ENCODE measurements around the gene FAM171A2.
"Not testable (repeated sequence)": the region's sequence is repeated elsewhere in the genome, so short reads cannot be mapped to it uniquely, and the experiment has no call there.

Gene FAM171A2

DNA sequence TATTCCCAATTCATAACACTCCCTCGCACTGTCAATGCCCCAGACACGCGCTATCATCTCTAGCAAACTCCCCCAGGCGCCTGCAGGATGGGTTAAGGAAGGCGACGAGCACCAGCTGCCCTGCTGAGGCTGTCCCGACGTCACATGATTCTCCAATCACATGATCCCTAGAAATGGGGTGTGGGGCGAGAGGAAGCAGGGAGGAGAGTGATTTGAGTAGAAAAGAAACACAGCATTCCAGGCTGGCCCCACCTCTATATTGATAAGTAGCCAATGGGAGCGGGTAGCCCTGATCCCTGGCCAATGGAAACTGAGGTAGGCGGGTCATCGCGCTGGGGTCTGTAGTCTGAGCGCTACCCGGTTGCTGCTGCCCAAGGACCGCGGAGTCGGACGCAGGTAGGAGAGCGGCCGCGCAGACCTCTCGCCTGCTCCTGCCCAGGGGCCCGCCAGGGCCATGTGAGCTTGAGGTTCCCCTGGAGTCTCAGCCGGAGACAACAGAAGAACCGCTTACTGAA, 18.7 kb downstream of the FAM171A2 start, which contains the start of gene GRN:
TSS of gene GRN (plus strand) at position 364 of the 515 bp plus-strand sequence. CDS start 3,863 bp downstream, outside the sequence.
- peak; percentile 98 for FAIRE-seq

DNA sequence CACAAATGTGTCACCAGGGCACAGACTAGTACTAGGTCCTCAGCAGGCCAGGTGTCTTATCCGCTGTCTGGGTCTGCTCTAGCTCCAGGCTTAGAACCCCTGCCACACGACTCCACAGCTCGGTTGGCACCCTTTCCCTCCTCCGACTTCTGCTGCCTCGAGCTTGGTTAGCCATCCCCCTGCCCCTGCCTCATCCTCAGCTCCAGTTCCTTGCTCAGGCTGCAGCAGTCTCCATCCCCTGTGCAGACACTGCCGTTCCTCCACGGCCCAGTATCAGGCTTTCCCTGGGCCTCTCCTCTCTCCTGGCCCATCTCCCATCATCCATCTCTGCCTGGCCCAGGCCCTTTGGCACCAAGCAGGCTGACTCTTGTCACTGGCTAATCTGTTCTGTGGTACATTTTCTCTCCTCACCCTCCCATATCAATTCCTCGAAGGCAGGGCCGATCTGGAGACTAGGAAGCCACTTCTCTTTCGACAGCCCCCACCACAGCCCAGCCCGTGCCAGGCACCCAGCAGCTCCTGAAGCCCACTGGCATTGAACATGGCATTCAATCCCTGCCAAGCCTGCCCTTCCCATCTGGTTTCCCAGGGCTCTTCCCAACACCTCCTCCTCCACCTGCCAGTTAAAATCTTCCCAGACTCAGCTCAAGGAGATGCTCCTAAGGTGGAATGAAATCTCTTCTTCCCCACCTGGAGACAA, 20.0 kb downstream of the FAM171A2 start:
- no peak for FAIRE-seq

DNA sequence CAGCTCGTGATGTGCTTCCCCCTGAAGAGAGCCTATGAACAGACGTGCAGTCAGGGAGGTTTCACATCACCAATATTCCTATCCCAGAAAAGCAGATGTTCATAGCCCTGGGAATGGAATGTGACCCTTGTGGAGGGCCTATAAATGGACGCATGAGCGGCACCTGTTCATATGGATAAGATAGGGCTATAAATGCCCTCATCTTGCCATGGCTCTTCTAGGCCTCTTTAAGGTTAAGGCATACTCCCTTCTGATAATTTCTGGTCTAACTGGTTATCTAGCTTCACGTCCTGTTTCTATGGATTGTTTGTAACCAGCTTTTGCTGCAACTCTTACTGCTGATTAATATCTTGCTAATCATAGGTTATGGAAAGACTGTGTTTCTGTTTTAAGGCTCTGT, 23.1 kb downstream of the FAM171A2 start:
- not testable (repeated sequence) for FAIRE-seq

DNA sequence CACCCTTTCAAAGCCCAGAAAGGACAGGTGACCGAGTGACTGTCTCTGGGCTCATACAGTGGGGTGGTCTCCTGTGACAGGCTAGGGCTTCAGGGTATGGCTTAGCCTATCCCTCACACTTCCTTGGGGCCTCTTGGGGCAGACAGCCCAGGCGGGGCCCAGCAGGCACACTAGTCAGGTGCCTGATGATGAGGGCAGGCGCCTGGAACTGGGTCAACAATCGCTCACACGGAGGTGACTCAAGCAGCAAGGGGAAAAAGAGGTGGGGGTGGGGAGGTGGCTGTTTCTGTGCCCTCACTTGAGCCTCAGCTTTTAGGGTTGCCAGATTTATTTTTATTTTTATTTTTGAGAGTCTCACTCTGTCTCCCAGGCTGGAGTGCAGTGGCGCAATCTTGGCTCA, 25.0 kb downstream of the FAM171A2 start:
- FAIRE-seq = no peak

DNA sequence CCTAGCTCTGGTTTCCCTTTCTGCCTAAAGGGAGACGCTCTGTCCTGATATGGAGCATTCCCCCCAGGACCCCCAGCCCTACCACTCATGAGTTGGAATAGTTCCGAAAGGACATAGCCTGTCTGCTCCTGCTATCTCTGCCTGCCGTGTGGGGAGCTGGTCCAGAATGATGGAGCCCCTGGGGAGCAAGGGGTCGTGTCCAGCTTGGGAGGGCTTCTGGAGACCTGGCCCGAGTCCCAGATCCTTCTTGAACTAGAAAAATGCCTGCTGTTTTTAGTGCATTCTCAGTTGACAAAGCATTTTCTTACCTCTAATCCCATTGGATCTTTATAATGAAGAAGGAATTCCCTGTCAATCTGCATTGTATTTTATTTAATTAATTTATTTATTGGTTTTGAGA, 27.7 kb downstream of the FAM171A2 start:
- FAIRE-seq = no peak

DNA sequence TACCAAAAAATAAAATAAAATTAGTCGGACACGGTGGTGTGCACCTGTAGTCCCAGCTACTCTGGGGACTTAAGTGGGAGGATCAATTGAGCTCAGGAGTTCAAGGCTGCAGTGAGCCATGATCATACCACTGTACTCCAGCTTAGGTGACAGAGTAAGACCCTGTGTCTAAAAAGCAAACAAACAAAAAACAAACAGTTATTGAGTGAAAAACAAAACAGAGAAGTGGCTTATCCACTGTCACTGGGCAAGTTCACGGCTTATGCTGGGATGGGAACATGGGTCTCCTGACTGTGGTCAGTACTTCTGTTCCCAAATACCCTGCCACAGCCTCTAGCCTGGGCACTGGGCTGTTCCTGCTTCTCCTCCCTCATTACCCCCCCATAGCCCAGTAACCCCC, 28.1 kb downstream of the FAM171A2 start:
- FAIRE-seq = no peak

DNA sequence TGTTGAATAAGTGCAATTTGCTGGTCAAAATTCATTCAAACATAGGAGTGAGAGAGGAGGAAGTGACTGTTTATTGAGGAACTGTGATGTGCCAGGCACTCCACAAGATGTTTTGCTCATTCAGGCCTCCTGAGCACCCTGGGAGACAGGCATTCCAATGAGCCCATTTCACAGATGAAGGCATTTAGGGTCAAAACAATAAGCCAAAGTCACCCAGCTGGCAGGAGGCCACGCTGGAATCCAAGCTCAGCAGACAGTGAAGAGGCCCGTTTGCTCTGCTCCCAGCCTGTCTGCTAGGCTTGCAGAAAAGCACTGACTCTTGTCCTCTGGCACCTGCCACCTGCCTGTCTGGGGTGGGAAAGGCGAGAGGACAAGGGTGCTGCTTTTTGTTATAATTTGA, 28.9 kb downstream of the FAM171A2 start:
- no peak for FAIRE-seq

DNA sequence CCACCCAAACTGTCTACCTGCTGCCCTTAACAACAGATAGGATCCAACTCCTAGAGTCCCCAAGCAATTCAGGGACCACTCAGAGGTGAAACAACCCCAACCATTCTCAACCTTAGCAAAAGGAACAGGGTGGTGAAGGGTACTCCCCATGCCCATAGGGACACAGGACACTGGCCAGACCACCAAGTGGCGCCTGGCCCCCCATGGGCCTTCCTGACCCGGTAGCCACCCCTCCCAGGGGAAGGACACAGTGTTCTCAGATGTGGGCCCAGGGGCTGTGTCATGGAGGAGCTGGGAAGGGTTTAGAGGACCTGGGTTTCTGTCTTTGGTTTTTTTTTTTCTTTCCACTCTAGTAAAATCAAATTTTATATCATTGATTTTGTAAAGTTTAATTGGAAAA, 29.3 kb downstream of the FAM171A2 start:
- no peak for FAIRE-seq

DNA sequence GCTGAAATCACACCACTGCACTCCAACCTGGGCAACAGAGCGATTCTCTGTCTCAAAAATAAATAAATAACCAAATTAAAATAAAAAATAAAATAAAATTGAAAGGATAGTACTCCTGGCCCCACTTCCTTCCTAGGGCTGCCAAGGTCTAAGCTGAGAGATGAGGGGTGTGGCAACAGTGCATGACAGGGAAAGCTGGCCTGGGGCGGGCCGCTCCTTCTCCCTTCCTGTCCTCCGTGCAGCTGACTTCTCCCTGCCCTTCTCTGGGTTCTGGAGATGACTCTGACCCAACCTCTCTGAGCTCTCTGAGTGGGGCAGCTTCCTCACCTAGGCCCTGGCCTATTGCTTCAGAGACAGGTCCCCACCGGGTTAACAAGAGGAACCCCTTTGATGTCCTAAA, 30.3 kb downstream of the FAM171A2 start:
- no peak for FAIRE-seq

DNA sequence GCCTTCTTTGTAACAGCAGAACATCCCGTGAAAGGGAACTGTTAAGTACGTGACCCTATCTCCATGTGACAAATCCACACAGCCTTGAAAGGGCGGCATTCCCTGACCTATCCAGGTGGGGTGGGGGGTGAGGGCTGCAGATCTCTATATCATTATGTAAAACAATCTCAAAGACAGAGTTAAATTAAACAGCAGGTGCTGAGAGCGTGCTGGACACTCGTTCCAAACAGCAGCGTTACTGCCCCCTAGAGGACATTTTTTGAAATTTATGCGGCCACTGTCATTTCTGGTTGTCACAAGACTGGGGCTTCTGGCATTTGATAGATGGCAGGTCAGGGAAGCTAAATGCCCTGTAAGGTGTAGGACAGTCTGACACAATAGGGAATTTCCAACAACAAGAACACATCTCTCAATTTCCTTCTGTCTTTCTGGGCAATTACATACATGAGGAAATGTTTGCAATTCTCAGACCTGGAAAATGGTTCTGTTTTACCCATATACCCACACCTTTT, 32.3 kb downstream of the FAM171A2 start:
- peak; percentile 37 for FAIRE-seq

DNA sequence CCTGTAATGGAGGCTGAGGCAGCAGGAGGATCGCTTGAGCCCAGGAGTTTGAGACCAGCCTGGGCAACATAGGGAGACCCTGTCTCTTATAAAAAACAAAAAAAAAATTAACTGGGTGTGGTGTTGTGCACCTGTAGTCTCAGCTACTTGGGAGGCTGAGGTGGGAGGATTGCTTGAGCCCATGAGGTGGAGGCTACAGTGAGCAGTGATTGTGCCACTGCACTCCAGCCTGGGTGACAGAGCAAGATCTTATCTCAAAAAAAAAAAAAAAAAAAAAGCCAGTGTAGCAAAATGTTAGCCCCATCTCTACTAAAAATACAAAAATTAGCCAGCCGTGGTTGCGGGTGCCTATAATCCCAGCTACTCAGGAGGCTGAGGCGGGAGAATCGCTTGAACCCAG, 33.4 kb downstream of the FAM171A2 start:
- FAIRE-seq = not testable (repeated sequence)

DNA sequence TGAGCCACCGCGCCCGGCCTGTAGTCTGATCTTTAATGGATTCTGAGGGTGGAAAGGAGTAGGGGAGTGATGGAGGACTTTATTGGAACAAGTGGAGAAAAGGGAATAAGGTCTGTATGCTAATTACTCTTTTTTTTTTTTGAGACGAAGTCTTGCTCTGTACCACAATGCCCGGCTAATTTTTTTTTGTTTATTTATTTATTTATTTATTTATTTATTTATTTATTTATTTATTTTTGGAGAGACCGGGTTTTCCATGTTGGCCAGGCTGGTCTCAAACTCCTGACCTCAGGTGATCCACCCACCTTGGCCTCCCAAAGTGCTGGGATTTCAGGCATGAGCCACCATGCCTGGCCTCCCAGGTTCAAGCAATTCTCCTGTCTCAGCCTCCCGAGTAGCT, 34.1 kb downstream of the FAM171A2 start:
- not testable (repeated sequence) for FAIRE-seq

DNA sequence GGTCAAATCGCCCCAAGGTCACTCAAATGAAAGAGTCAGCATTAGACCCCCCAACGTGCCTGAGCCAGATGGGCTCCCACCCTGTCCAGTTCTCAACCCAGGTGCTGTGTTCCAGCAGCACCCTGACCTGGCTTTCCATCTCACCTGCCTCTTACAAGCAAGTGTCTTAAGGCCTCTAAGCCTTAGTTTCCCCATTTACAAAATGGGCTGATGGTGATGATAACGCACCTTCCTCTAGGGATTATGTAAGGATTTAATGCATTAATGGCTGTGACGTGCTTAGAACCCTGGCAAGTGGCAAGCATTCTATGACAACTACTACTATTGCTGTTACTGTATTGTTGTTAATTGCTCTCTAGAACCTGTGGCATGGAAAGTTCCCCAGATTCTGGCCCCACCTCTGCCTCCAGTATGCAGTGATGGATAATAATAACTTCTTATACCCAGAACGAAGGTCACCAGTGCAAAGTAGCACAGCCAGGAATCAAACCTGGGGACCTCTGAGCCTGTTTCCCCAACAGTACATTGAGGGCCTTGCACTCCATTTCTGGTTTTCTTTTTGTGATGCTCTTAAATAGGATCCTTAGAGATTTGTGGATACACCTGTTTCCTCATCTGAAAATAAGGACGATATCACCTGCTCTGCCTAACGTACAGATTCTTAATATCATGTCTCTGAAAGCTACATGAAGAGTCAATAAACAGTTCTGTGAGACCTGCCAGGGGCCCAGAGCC, 35.8 kb downstream of the FAM171A2 start:
- FAIRE-seq = no peak

DNA sequence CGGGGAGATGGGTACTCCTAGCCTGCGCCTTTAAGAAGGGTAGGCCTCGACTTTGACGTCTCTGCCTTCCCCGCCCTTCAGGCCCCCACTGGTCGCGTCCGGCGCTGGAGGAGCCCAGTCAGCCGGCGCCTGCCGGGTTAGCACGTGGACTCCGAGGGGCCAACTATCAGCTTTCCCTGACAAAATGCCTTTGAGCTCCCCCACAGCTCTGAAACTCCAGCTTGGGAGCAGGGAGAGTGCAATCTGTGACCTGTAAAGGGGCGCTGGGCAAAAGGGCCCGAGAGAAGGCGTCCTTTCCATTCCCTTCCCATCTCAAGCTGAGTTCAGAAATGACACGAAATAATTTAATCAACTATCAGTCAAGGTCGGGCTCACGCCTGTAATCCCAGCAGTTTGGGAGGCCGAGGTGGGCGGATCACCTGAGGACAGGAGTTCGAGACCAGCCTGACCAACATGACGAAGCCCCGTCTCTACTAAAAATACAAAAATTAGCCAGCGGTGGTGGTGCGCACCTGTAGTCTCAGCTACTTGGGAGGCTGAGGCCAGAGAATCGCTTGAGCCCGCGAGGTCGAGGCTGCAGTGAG, 36.7 kb downstream of the FAM171A2 start:
- peak; percentile 61 for FAIRE-seq

DNA sequence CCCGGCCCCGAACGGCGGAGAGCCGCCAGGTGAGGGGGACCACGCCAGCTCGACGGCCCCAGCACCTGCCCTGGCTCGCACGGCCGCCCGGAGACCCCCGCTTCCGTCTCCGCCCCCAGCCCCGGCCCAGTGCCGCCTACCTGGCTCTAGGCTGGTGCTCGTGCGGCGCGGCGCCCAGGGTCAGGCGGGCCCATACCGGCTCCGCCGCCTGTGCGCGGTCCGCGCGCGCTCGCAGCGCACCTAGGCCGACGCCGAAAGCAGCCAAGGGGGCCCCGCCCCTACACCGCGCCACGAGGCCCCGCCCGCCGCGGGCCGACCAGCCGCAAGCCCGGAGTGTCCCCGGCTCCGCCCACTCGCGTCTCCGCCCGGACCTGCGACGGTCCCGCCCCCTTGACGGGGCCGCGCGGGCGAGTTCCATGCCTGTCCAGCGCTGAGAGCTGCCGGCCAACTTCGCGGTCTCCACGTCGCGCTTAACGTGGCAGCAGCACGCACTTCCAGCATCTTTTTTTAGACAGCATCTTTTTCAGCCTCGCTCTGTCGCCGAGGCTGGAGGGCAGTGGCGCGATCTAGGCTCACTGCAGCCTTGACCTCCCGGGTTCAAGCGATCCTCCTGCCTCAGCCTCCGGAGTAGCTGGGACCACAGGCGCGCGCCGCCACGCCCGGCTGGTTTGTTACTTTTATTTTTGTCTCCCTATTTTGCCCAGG, 38.9 kb downstream of the FAM171A2 start, which contains the start of gene SLC25A39:
TSS of gene SLC25A39 (minus strand) at position 253 of the 705 bp plus-strand sequence. CDS start 1,261 bp downstream, outside the sequence.
- FAIRE-seq = no peak

DNA sequence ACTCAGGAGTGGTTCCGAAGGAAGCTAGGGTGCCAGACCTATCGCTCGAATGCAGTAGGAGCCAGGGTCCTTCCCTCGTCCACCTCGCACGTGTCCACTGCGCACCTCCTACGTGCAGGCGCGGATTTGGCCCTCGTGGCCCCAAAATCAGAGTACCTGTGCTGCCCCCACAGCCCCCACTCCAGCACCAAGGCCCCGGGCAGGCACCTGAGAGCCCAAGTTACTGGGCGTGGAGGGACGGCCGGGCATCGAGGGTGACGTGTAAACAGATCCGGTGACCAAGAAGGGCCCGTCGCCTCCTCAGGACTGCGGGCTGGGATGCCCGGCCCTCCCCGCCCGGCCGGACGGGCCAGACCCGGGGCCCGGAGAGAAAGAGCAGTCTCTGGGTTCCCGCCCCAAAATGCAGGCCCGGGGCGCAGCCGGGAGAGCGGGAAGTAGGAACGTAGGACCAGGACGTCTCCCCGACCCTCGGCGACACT, 39.5 kb downstream of the FAM171A2 start:
- FAIRE-seq = no peak

DNA sequence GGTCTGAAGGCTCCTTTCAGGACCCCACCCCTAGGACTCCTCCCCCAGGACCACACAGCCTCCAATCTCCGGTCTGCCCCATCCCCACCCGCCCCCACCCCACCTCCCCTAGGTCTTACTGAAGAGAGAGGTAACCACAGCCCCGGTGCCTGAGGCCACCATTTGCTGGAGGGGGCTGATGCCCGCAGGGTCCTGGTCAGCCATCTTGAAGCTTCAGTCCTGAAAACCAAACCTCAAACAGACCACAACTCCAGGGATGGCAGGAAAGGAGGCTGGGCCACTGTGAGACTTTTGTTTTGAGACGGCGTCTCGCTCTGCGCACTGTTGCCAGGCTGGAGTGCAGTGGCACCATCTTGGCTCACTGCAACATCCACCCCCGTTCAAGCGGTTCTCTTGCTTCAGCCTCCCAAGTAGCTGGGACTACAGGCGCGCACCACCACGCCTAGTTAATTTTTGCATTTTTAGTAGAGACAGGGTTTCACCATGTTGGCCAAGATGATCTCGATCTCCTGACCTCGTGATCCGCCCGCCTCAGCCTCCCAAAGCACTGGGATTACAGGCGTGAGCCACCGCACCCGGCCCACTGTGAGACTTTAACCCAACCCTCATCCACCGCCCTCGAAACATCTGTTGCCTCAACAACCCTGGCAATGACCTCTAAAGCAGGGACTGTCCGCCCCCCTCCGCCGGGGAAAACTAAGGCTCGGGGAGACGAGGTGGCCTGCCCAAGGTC, 40.1 kb downstream of the FAM171A2 start:
- no peak for FAIRE-seq

DNA sequence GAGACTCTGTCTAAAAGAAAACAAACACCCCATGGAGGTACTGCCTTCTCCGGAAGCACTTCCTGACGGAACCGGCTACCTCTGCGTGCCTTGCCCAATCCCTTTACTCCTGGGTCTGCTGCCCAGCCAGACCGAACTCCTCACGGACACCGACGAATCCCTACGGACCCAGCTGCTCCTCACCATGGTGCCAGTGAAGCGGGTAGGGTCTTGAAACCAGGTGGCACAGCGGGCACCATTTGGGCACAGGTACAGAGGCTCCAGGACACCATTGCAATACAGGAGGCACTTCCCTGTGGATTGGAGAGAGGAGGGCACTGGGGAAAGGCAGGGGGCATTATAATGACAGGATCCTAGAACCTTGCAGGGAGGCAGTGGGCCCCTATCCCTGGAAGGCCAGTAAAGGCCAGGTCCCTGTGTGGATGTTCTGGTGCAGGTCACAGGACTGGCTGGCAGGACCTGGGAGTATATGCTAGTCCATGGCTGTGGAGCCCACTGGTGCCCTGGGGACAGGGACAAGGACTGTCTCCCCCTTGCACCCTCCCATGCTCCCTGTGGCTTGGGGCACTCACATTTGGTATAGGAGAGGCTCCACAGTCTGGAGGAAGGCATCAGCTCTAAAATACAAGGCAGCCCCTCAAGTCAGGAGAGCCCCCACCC, 41.3 kb downstream of the FAM171A2 start:
- no peak for FAIRE-seq

DNA sequence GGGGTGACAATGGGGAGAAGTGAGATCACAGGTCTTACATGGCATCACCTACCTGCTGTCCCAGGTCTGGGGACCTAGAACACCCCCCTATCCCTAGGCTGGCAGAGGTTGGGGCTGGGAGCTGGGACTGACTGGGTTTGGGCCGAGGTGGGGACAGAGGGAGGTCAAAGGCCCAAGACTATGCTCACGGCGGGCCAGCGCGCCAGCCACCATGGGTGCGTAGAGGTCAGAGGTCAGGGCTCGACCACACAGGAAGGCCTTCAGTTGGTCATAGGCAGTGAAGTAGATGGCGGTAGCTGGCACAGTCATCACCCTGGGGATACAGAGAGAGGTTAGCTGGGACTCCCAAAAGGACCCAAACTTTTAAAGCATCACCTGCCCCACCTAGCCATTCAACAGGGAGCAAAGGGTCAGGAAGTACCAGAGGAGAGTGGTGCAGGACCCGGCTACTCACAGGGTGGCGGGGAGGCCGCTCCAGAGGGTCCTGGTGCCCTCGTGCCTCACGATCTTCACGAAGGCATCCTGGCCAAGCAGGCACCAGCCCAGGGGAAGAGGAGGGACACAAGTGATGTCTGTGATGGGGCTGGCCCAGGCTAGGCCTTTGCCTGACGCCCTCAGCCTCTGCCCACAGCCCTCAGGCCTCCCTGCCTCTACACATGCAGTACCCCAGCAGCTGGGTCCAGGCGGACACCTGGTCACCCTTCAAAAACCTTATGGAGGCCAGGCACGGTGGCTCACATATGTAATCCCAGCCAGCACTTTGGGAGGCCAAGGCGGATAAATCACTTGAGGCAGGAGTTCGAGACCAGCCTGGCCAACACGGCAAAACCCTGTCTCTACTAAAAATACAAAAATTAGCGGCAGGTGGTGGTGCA, 42.2 kb downstream of the FAM171A2 start:
- no peak for FAIRE-seq

DNA sequence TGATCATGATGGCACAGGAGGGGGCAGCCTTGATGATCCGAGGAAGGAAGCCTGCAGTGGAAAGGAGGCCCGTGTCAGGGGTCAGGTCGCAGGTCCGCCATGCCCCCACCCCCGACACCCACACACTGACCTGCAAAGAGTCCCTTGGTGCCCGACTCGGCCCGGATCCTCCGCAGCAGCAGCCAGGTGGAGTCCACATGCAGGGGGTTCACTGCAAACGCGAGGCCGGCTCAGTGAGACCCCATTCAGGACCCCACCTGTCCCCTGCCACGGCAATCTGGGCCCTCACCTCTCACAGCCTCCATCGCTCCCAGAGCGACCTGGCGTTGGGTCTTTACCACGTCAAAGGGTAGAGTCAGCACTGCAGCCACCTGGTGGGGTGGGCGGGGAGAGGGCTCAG, 43.6 kb downstream of the FAM171A2 start:
- FAIRE-seq = no peak
